Measurements from ENCODE around the gene TMEM263.

The TMEM263 gene

GRCh38 chr12:106954462-106955376, 988 bp upstream of the TMEM263 start:
- H3K4me3 Mint-ChIP-seq = peak overlapping the region; percentile 93 to 99 (median 94)
- H3K9me3 Mint-ChIP-seq = peaks cover 5% of the 10 kb centered on the region
- H3K27ac Mint-ChIP-seq = peak overlapping the region; percentile 92 to 99 (median 98)
- peaks cover 6% of the 10 kb centered on the region for H3K36me3 Mint-ChIP-seq (ENCODE audit: low read depth)
- H3K27me3 Mint-ChIP-seq (ENCODE audit: low read depth) = no peaks in the 10 kb centered on the region
- TF ChIP-seq CTCF (IDR thresholded peaks at IDR 0.05; ENCODE audit: unreplicated experiment in 3 of 3) = no peak
- peaks cover 30% of the 10 kb centered on the region for H3K4me1 Mint-ChIP-seq

GRCh38 chr12:106956048-106956578, 406 bp downstream of the TMEM263 start:
- H3K4me3 Mint-ChIP-seq = peak overlapping the region; percentile 98 to 100 (median 99)
- no peak for TF ChIP-seq CTCF (IDR thresholded peaks at IDR 0.05; ENCODE audit: unreplicated experiment in 3 of 3)
- no peaks in the 10 kb centered on the region for H3K27me3 Mint-ChIP-seq (ENCODE audit: low read depth)
- peak overlapping the region; percentile 91 to 98 (median 93) for H3K27ac Mint-ChIP-seq
- peaks cover 14% of the 10 kb centered on the region for H3K36me3 Mint-ChIP-seq (ENCODE audit: low read depth)
- no peaks in the 10 kb centered on the region for H3K9me3 Mint-ChIP-seq
- H3K4me1 Mint-ChIP-seq = peaks cover 34% of the 10 kb centered on the region

- peaks cover 44% of the 10 kb centered on the region for H3K4me1 Mint-ChIP-seq
- no peaks in the 10 kb centered on the region for H3K27me3 Mint-ChIP-seq (ENCODE audit: low read depth)
- H3K36me3 Mint-ChIP-seq (ENCODE audit: low read depth) = peaks cover 23% of the 10 kb centered on the region
- H3K4me3 Mint-ChIP-seq = peak overlapping the region; percentile 98 to 100 (median 99)
- H3K27ac Mint-ChIP-seq = peak overlapping the region; percentile 91 to 98 (median 93)
- TF ChIP-seq CTCF (IDR thresholded peaks at IDR 0.05; ENCODE audit: unreplicated experiment in 3 of 3) = no peak
- no peaks in the 10 kb centered on the region for H3K9me3 Mint-ChIP-seq
Observed at GRCh38 chr12:106957583-106957982, 1.9 kb downstream of the TMEM263 start.

GRCh38 chr12:106960443-106960842, 4.7 kb downstream of the TMEM263 start:
- H3K27me3 Mint-ChIP-seq (ENCODE audit: low read depth) = no peaks in the 10 kb centered on the region
- H3K9me3 Mint-ChIP-seq = no peaks in the 10 kb centered on the region
- no peak overlapping the region for H3K27ac Mint-ChIP-seq
- peaks cover 40% of the 10 kb centered on the region for H3K36me3 Mint-ChIP-seq (ENCODE audit: low read depth)
- no peak overlapping the region for H3K4me3 Mint-ChIP-seq
- no peak for TF ChIP-seq CTCF (IDR thresholded peaks at IDR 0.05; ENCODE audit: unreplicated experiment in 3 of 3)
- H3K4me1 Mint-ChIP-seq = peaks cover 48% of the 10 kb centered on the region

- peaks cover 54% of the 10 kb centered on the region for H3K36me3 Mint-ChIP-seq (ENCODE audit: low read depth)
Observed at GRCh38 chr12:106962286-106962685, 6.6 kb downstream of the TMEM263 start.

More at GRCh38 chr12:106962286-106962685, 6.6 kb downstream of the TMEM263 start:
- Mint-ChIP-seq H3K27me3 (ENCODE audit: low read depth) (no peaks in the 10 kb centered on the region), H3K4me1 (peaks cover 41% of the 10 kb centered on the region), H3K9me3 (no peaks in the 10 kb centered on the region), H3K27ac (no peak overlapping the region), H3K4me3 (no peak overlapping the region)
- no peak for TF ChIP-seq CTCF (IDR thresholded peaks at IDR 0.05; ENCODE audit: unreplicated experiment in 3 of 3)

All from nephron (organoid).